OCI-LY3 (cell line): ENCODE results near the gene SND1.

Source experiments
- H2AFZ ChIP-seq: fragments of 200-600, 300-600 bp; shearing (Covaris generic); 2 replicates; pipeline ENCODE4 v1.6.0; 2014; ENCODE audit warnings: antibody characterized with exemption, low read depth, low read length
- H3K27ac ChIP-seq: fragments of 200-600, 300-600 bp; sonication (generic); 2 replicates; pipeline ENCODE4 v1.5.1; 2014; ENCODE audit warnings: mild to moderate bottlenecking, low read length, moderate library complexity, mixed read lengths
- H3K27me3 ChIP-seq: fragments of 200-600, 300-600 bp; sonication (generic); 2 replicates; pipeline ENCODE4 v1.6.1; 2014; ENCODE audit warnings: low read depth, low read length, mixed read lengths
- H3K36me3 ChIP-seq: fragments of 200-600, 300-600 bp; sonication (generic); replicated peaks from 2 replicates; pipeline ENCODE3; 2014; ENCODE audit warnings: low read depth, low read length, mixed read lengths
- H3K4me1 ChIP-seq: fragments of 300-600, 200-600 bp; sonication (generic); 2 replicates; pipeline ENCODE4 v1.6.1; 2014; ENCODE audit warnings: low read length, mixed read lengths
- H3K4me2 ChIP-seq: fragments of 200-600, 300-600 bp; sonication (generic); 2 replicates; pipeline ENCODE4 v1.6.1; 2014; ENCODE audit warnings: low read length, mixed read lengths
- H3K4me3 ChIP-seq: fragments of 300-600, 200-600 bp; sonication (generic); 2 replicates; pipeline ENCODE4 v1.5.1; 2014; ENCODE audit warnings: antibody characterized with exemption, mild to moderate bottlenecking, low read length, moderate library complexity
- H3K79me2 ChIP-seq: fragments of 300-600, 200-600 bp; shearing (Covaris generic); 2 replicates; pipeline ENCODE4 v1.6.1; 2014; ENCODE audit warnings: mild to moderate bottlenecking, low read length, mixed read lengths
- H3K9ac ChIP-seq: fragments of 300-600, 200-600 bp; shearing (Covaris generic); 2 replicates; pipeline ENCODE4 v1.6.0; 2014; ENCODE audit warnings: mild to moderate bottlenecking, low read length, moderate library complexity
- H3K9me3 ChIP-seq: fragments of 200-600, 300-600 bp; shearing (Covaris generic); 2 replicates; pipeline ENCODE4 v1.6.1; 2014; ENCODE audit warnings: low read length, mixed read lengths; ENCODE audit not compliant: insufficient read depth
- H4K20me1 ChIP-seq: fragments of 200-600, 300-600 bp; sonication (generic); 2 replicates; pipeline ENCODE4 v1.6.1; 2016; ENCODE audit warnings: low read length, mixed read lengths; ENCODE audit not compliant: insufficient read depth
- EZH2phosphoT487 ChIP-seq: fragments of 200-600 bp; shearing (Covaris generic); IDR thresholded peaks from 2 replicates; pipeline ENCODE4 v1.6.1; 2018; ENCODE audit warnings: antibody characterized with exemption, mixed run types, low read depth
- TF ChIP-seq, protein P1 (sequence below): fragments of 200-600, 300-600 bp; sonication (generic); IDR thresholded peaks from 2 replicates; pipeline ENCODE4 v1.5.1; 2014; ENCODE audit warnings: antibody characterized with exemption, low read length, low read depth

SND1 gene

GRCh38 chr7:127941476-127942210 is 289.6 kb downstream of the SND1 start:
- Histone ChIP-seq H3K4me3 (no peak overlapping the region), H4K20me1 (peaks cover 30% of the 10 kb centered on the region), H3K4me2 (no peak overlapping the region), H3K36me3 (peaks cover 27% of the 10 kb centered on the region), H3K79me2 (peaks cover 20% of the 10 kb centered on the region), H3K9me3 (no peaks in the 10 kb centered on the region), H2AFZ (no peak overlapping the region), H3K9ac (no peak overlapping the region), H3K4me1 (no peaks in the 10 kb centered on the region), H3K27ac (no peak overlapping the region), H3K27me3 (no peaks in the 10 kb centered on the region)
- TF ChIP-seq, protein P1, sequence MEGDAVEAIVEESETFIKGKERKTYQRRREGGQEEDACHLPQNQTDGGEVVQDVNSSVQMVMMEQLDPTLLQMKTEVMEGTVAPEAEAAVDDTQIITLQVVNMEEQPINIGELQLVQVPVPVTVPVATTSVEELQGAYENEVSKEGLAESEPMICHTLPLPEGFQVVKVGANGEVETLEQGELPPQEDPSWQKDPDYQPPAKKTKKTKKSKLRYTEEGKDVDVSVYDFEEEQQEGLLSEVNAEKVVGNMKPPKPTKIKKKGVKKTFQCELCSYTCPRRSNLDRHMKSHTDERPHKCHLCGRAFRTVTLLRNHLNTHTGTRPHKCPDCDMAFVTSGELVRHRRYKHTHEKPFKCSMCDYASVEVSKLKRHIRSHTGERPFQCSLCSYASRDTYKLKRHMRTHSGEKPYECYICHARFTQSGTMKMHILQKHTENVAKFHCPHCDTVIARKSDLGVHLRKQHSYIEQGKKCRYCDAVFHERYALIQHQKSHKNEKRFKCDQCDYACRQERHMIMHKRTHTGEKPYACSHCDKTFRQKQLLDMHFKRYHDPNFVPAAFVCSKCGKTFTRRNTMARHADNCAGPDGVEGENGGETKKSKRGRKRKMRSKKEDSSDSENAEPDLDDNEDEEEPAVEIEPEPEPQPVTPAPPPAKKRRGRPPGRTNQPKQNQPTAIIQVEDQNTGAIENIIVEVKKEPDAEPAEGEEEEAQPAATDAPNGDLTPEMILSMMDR = no peak
- no peak for TF ChIP-seq EZH2phosphoT487

DNA sequence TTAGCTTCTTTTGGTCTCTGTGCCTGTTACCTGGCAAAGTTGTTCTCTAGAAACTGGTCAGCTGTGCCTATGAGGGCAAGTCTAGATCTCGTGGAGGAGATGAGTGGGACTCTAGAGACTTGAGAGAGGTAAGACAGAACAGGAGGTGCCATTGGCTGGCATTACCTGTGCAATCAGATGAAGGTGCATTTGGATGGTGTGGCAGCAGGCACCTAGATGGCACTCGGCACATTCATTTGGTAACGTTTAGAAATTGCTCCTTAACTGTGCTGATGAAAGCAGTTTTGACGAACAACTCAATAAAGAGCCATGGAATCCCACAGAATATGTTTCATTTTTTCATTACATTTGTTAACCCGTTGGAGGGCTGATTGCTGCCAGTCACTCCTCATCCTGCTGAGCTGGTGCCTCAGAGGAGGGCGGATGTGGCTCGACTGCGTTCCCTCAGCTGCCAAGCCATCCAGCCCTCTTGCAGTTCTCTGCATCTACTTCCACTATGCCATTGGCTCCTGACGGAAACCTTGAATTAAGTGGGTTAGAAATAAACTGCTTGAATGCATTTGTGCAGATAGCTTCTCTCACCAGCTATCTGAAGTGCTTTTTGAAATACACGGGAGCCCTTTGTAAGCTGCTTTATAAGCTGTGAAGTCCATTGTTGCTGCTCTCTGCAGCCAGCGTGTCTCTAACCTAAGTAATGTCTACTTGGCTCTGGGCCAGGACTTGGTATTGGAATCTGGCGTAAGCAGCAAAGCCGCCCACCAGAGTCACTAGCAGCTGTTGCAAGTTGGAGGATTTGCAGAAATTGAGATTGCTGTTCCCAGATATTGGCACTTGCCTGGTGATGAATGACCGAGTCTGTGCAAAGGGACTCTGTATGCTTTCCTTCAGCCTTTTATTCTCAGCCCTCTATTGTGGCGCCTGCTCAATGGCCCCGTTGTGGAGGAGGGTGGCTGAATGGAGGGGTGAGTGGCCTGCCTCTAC is 291.8 kb downstream of the SND1 start:
- Histone ChIP-seq H3K27me3 (no peaks in the 10 kb centered on the region), H3K4me2 (no peak overlapping the region), H3K27ac (no peak overlapping the region), H3K4me1 (no peaks in the 10 kb centered on the region), H3K79me2 (peaks cover 20% of the 10 kb centered on the region), H2AFZ (no peak overlapping the region), H3K36me3 (peaks cover 32% of the 10 kb centered on the region), H4K20me1 (peaks cover 35% of the 10 kb centered on the region), H3K4me3 (no peak overlapping the region), H3K9ac (no peak overlapping the region), H3K9me3 (no peaks in the 10 kb centered on the region)
- TF ChIP-seq, protein P1 = no peak
- no peak for TF ChIP-seq EZH2phosphoT487

DNA sequence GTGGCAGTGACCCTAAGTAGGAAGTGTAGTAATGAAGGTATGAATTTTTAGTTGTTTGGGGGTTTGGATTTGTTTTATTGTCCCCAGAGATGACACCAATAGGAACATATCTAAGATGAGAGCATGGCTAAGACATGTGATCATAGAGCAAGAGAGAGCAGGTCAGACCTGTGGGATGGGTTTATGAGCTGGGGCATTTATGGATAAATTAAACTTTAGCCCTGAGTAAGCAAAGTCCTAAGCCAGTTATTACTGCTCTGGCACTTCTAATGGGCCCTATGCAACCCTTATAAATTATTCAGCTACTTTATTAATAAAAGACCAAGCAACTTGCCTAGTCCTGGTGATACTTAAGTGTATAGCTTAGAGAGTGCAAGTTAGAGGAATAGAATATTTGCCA is 294.1 kb downstream of the SND1 start:
- no peak overlapping the region for H3K4me2 ChIP-seq
- H3K79me2 ChIP-seq = no peaks in the 10 kb centered on the region
- no peaks in the 10 kb centered on the region for H3K4me1 ChIP-seq
- H3K27me3 ChIP-seq = no peaks in the 10 kb centered on the region
- TF ChIP-seq EZH2phosphoT487 = no peak
- TF ChIP-seq, protein P1 = no peak
- H3K9me3 ChIP-seq = no peaks in the 10 kb centered on the region
- H3K9ac ChIP-seq = no peak overlapping the region
- H3K27ac ChIP-seq = no peak overlapping the region
- no peak overlapping the region for H2AFZ ChIP-seq
- no peak overlapping the region for H3K4me3 ChIP-seq
- H3K36me3 ChIP-seq = peaks cover 27% of the 10 kb centered on the region
- H4K20me1 ChIP-seq = peaks cover 22% of the 10 kb centered on the region

GRCh38 chr7:127946847-127947246 is 294.9 kb downstream of the SND1 start:
- TF ChIP-seq EZH2phosphoT487 = no peak
- TF ChIP-seq, protein P1 = no peak
- Histone ChIP-seq H3K4me1 (no peaks in the 10 kb centered on the region), H3K9ac (no peak overlapping the region), H3K79me2 (no peaks in the 10 kb centered on the region), H3K27ac (no peak overlapping the region), H3K9me3 (no peaks in the 10 kb centered on the region), H3K4me2 (no peak overlapping the region), H3K4me3 (no peak overlapping the region), H3K36me3 (peaks cover 27% of the 10 kb centered on the region), H3K27me3 (no peaks in the 10 kb centered on the region), H4K20me1 (peaks cover 19% of the 10 kb centered on the region), H2AFZ (no peak overlapping the region)
